Heart left ventricle (tissue), 13 donors: ENCODE data around the gene NMRK2.

ENCODE experiments used
- POLR2A ChIP-seq, 2 donors: fragments of 450-650 bp; IDR thresholded peaks; one replicate each; pipeline ENCODE4 v1.6.1; 2017; ENCODE audit warnings: antibody characterized with exemption in 2 of 2, mild to moderate bottlenecking in 2 of 2, moderate library complexity in 2 of 2
- TF ChIP-seq, protein P1 (sequence below), 12 donors: fragments of 200-600 bp; sonication (generic) in 4 of 12; IDR thresholded peaks; one replicate each; pipeline versions ENCODE4 v1.5.0 to v1.8.0; 2018 to 2022; ENCODE audit warnings: antibody characterized with exemption in 12 of 12, mild to moderate bottlenecking in 5 of 12
- donor health status: ischemic (EF 13 %, LVEDD 7.1; RV severe dilation, severe dysfunction).
- donor health status: DM: no; HTN: yes; CAD: no.
- donor health status: DM: no; HTN: no; CAD: no.
- donor health status: ischemic (EF 25% LVEDD 6.9; RV normal size, moderate dysfunction).
- donor health status: ischemic (EF 25% LVEDD 5.7; RV mildly dilated, moderate dysfunction).
- donor health status: ischemic (EF 35%, LVEDD 5.7; RV mildly dilated, moderate dysfunction).
- donor health status: nonischemic (EF 11% LVEDD 7.7; RV severe dilation, severe dysfunction).
- donor health status: DM: yes; HTN: yes; CAD: no.
- donor health status: PGD.
- donor health status: ischemic (EF 29% LVEDD 5.4; RV normal size, mild dysfunction).
- donor health status: nonischemic (EF 23%, LVEDD 6.1; RV moderate dilation, normal function).

DNA sequence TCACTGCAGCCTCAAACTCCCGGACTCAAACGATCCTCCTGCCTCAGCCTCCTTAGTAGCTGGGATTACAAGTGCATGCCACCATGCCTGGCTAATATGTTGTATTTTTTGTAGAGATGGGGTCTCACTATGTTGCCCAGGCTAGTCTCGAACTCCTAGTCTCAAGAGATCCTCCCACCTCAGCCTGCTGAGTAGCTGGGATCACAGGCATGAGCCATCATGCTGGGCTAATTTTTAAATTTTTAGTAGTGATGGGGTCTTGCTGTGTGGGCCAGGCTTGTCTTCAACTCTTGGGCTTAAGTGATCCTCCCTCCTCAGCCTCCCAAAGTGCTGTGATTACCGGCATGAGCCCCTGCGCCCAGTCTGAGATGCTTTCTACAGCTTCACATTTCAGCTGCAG, 37.1 kb upstream of the NMRK2 start:
- TF ChIP-seq, protein P1, sequence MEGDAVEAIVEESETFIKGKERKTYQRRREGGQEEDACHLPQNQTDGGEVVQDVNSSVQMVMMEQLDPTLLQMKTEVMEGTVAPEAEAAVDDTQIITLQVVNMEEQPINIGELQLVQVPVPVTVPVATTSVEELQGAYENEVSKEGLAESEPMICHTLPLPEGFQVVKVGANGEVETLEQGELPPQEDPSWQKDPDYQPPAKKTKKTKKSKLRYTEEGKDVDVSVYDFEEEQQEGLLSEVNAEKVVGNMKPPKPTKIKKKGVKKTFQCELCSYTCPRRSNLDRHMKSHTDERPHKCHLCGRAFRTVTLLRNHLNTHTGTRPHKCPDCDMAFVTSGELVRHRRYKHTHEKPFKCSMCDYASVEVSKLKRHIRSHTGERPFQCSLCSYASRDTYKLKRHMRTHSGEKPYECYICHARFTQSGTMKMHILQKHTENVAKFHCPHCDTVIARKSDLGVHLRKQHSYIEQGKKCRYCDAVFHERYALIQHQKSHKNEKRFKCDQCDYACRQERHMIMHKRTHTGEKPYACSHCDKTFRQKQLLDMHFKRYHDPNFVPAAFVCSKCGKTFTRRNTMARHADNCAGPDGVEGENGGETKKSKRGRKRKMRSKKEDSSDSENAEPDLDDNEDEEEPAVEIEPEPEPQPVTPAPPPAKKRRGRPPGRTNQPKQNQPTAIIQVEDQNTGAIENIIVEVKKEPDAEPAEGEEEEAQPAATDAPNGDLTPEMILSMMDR (IDR thresholded peaks at IDR 0.05): no peak
- no peak for TF ChIP-seq POLR2A (IDR thresholded peaks at IDR 0.05)
